Sigmoid colon (tissue), 7 donors: Measurements from ENCODE around the gene PKHD1. TPM values are rescaled to one million over a fixed set of nuclear protein-coding genes. Genes with fewer than 3 reads are reported as not detected.

Source experiments
- DNase-seq: peaks from one replicate; pipeline ENCODE4 v3.0.0-alpha.2; 2019
- H3K27ac ChIP-seq, 4 donors: fragments of 200-600 bp; sonication (generic); one replicate each; pipeline ENCODE4 v1.5.1; 2016 to 2019; ENCODE audit warnings: mild to moderate bottlenecking in 1 of 4
- H3K27me3 ChIP-seq, 3 donors: fragments of 200-600 bp; sonication (generic); one replicate each; pipeline ENCODE4 v1.5.1; 2019; ENCODE audit warnings: mild to moderate bottlenecking in 1 of 3
- H3K36me3 ChIP-seq, 4 donors: fragments of 200-600 bp; sonication (generic); one replicate each; pipeline ENCODE4 v1.5.1; 2016 to 2019
- H3K4me1 ChIP-seq, 4 donors: fragments of 200-600 bp; sonication (generic); one replicate each; pipeline ENCODE4 v1.5.1; 2017 to 2019
- H3K4me3 ChIP-seq, 4 donors: fragments of 200-600 bp; sonication (generic); one replicate each; pipeline ENCODE4 v1.5.1; 2017 to 2019; ENCODE audit warnings: mild to moderate bottlenecking in 2 of 4, moderate library complexity in 1 of 4
- H3K9me3 ChIP-seq, 4 donors: fragments of 200-600 bp in 3 of 4; sonication (generic) in 3 of 4; one replicate each; pipeline versions ENCODE4 v1.5.1 to v1.6.1; 2013 to 2019
- EP300 ChIP-seq, 4 donors: sonication (generic); formaldehyde crosslinking; IDR thresholded peaks; one replicate each; pipeline ENCODE4 v1.6.1; 2017; ENCODE audit warnings: antibody characterized with exemption in 4 of 4
- POLR2A ChIP-seq, 2 donors: fragments of 450-650 bp; IDR thresholded peaks; one replicate each; pipeline ENCODE4 v1.6.1; 2016; ENCODE audit warnings: antibody characterized with exemption in 2 of 2, mild to moderate bottlenecking in 2 of 2, moderate library complexity in 2 of 2
- POLR2AphosphoS5 ChIP-seq, 4 donors: sonication (generic); formaldehyde crosslinking; IDR thresholded peaks; one replicate each; pipeline ENCODE4 v1.6.1; 2017; ENCODE audit warnings: antibody characterized with exemption in 4 of 4
- WGBS, 2 donors: extraction: QIAGEN DNeasy Blood & Tissue Kit; methylation state at CpG; one replicate each; pipeline ENCODE4 v1.1.7; 2013; 5-methylcytosine and 5-hydroxymethylcytosine counted together
- intact Hi-C: fragments of 100-400 bp; cut with DNase I; formaldehyde crosslinking; loops from one replicate; pipeline ENCODE4 v1.15.1; 2023
- polyA plus RNA-seq, 3 donors: library from polyadenylated mRNA; stranded (reverse); fragments of 200-250 nt; gene quantifications; one replicate each; pipeline ENCODE4 v1.2.3, GENCODE V29; 2013
- total RNA-seq, 4 donors: library from RNA; depleted of rRNA; stranded (reverse); fragments of >200 nt; gene quantifications; one replicate each; pipeline ENCODE4 v1.1.0, GENCODE V29; 2016
- TF ChIP-seq, protein P1 (sequence below), 4 experiments: fragments of 450-650 bp in 3 of 4; fragments of 200-600 bp in 1 of 4; IDR thresholded peaks; one replicate each; pipeline ENCODE4 v1.5.1; 2016 to 2019; ENCODE audit warnings: antibody characterized with exemption in 4 of 4, mild to moderate bottlenecking in 3 of 4, moderate library complexity in 2 of 4
- donor health status: healthy with polysubstance abuse.
- donor health status: Bipolar disorder and iron deficiency.
- donor health status: healthy.

The PKHD1 gene
- total and polyA plus RNA-seq, 7 donors = under 0.01 to 0.66 (median under 0.01) TPM; not detected in 2

DNA sequence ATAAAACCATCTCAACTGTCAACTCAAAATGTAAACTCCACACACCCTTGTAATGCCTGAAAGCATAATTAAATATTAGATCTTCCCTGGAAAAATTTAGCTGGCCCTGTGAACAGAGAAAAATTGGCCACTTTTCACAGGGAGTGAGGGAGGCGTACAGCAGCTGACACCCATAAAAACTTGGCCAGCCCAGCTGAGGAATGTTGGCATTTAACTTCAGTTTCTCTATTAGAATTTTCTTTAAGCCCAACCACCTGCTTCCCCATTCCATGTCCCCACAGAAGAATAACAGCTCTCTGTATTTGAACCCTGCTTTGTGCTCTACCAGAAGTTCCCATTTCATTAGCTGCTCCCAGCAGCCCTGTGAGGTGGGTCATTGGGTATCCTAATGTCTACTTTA is 41.0 kb downstream of the PKHD1 start:
- intact Hi-C loops = no loop called here
- Histone ChIP-seq H3K4me3 (no peak overlapping the region), H3K36me3 (no peaks in the 10 kb centered on the region), H3K27ac (no peak overlapping the region), H3K9me3 (no peaks in the 10 kb centered on the region), H3K4me1 (peaks cover 0 to 18% (median 12%) of the 10 kb centered on the region in 4 donors), H3K27me3 (no peaks in the 10 kb centered on the region)
- no peak for DNase-seq
- 0 to 29% methylated on average over 1 of the region's 1 CpG for WGBS, 2 donors
- TF ChIP-seq POLR2AphosphoS5 (IDR thresholded peaks at IDR 0.05) = no peak
- no peak for TF ChIP-seq EP300 (IDR thresholded peaks at IDR 0.05)
- TF ChIP-seq POLR2A (IDR thresholded peaks at IDR 0.05) = no peak
- TF ChIP-seq, protein P1, sequence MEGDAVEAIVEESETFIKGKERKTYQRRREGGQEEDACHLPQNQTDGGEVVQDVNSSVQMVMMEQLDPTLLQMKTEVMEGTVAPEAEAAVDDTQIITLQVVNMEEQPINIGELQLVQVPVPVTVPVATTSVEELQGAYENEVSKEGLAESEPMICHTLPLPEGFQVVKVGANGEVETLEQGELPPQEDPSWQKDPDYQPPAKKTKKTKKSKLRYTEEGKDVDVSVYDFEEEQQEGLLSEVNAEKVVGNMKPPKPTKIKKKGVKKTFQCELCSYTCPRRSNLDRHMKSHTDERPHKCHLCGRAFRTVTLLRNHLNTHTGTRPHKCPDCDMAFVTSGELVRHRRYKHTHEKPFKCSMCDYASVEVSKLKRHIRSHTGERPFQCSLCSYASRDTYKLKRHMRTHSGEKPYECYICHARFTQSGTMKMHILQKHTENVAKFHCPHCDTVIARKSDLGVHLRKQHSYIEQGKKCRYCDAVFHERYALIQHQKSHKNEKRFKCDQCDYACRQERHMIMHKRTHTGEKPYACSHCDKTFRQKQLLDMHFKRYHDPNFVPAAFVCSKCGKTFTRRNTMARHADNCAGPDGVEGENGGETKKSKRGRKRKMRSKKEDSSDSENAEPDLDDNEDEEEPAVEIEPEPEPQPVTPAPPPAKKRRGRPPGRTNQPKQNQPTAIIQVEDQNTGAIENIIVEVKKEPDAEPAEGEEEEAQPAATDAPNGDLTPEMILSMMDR (IDR thresholded peaks at IDR 0.05) = no peak

DNA sequence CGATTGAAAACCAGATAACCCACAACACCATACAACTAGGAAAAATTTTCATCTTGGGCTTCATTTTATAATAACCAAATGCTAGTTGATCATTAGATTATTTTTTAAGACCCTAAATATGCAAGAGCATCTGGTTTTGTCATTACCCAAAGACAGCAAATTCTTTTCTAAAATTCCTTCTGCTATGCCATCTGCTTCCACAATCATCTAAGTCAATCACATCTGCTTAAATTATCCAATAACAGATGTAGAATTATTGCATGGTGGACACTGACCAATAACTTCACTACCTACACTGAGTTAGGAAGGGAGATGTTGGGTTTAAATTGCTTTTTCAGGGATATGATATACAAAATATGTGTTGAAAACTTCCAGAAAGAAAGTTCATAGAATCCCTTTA is 41.9 kb downstream of the PKHD1 start:
- TF ChIP-seq POLR2A (IDR thresholded peaks at IDR 0.05) = no peak
- no peak for TF ChIP-seq POLR2AphosphoS5 (IDR thresholded peaks at IDR 0.05)
- no peak for TF ChIP-seq EP300 (IDR thresholded peaks at IDR 0.05)
- TF ChIP-seq, protein P1 (IDR thresholded peaks at IDR 0.05) = no peak
- Histone ChIP-seq H3K27me3 (no peaks in the 10 kb centered on the region), H3K27ac (no peak overlapping the region), H3K9me3 (no peaks in the 10 kb centered on the region), H3K4me1 (peaks cover 0 to 18% (median 12%) of the 10 kb centered on the region in 4 donors), H3K4me3 (no peak overlapping the region), H3K36me3 (no peaks in the 10 kb centered on the region)
- no peak for DNase-seq
- 83 to 87% methylated on average over 1 of the region's 1 CpG for WGBS, 2 donors
- intact Hi-C loops = no loop called here

DNA sequence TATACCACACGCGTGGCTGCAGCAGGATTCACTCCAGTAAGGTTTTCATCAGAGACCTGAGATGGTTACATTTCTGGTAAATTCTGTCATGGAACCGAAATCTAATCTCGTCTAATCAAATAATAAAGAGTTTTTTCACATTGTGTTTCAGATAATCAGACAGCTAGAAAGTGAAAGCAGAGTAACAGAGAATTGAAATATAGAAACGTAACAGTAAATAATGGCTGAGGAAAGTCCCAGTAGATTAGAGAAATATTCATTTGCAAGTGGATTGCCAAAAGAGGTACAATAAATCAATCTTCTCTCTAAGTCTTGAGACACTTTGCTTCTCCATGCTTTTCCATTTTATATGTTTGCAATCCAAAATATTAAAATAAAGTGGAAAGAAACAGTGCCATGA is 42.4 kb downstream of the PKHD1 start:
- Histone ChIP-seq H3K9me3 (no peaks in the 10 kb centered on the region), H3K27ac (no peak overlapping the region), H3K4me3 (no peak overlapping the region), H3K4me1 (peaks cover 0 to 18% (median 12%) of the 10 kb centered on the region in 4 donors), H3K27me3 (no peaks in the 10 kb centered on the region), H3K36me3 (no peaks in the 10 kb centered on the region)
- intact Hi-C loops = no loop called here
- TF ChIP-seq EP300 (IDR thresholded peaks at IDR 0.05) = no peak
- TF ChIP-seq POLR2A (IDR thresholded peaks at IDR 0.05) = no peak
- TF ChIP-seq, protein P1 (IDR thresholded peaks at IDR 0.05) = no peak
- TF ChIP-seq POLR2AphosphoS5 (IDR thresholded peaks at IDR 0.05) = no peak
- 87 to 90% methylated on average over 5 of the region's 5 CpGs for WGBS, 2 donors
- DNase-seq = no peak

GRCh38 chr6:52042141-52042885 is 45.1 kb downstream of the PKHD1 start:
- 85 to 87% methylated on average over 2 of the region's 2 CpGs for WGBS, 2 donors
- intact Hi-C loops = no loop called here
- no peaks in the 10 kb centered on the region for H3K27me3 ChIP-seq
- no peak overlapping the region for H3K27ac ChIP-seq
- TF ChIP-seq POLR2AphosphoS5 (IDR thresholded peaks at IDR 0.05) = no peak
- TF ChIP-seq POLR2A (IDR thresholded peaks at IDR 0.05) = no peak
- no peak for TF ChIP-seq EP300 (IDR thresholded peaks at IDR 0.05)
- TF ChIP-seq, protein P1 (IDR thresholded peaks at IDR 0.05) = no peak
- H3K36me3 ChIP-seq = no peaks in the 10 kb centered on the region
- H3K9me3 ChIP-seq = peaks cover 0 to 2% (median 0%) of the 10 kb centered on the region in 4 donors
- no peak overlapping the region for H3K4me3 ChIP-seq
- no peak for DNase-seq
- H3K4me1 ChIP-seq = peaks cover 0 to 18% (median 12%) of the 10 kb centered on the region in 4 donors
